DOHH2 (cell line): Measurements from ENCODE around the gene ORC2.

Source experiments
- CTCF ChIP-seq: fragments of 200-600 bp; sonication (generic); IDR thresholded peaks from one replicate; pipeline ENCODE4 v1.5.1; 2014; ENCODE audit warnings: antibody characterized with exemption, mild to moderate bottlenecking, low read depth, low read length; ENCODE audit not compliant: poor library complexity, severe bottlenecking
- EZH2phosphoT487 ChIP-seq: fragments of 200-600 bp; sonication (generic); IDR thresholded peaks from 2 replicates; pipeline ENCODE4 v1.6.1; 2017; ENCODE audit warnings: borderline replicate concordance, mild to moderate bottlenecking, antibody characterized with exemption, low read length, moderate library complexity, mixed read lengths

- TF ChIP-seq CTCF (no peak), EZH2phosphoT487 (no peak)
Measured at GRCh38 chr2:200922439-200922838, 41.0 kb downstream of the ORC2 start.
